ENCODE measurements around the gene ATRIP. TPM values are rescaled to one million over a fixed set of nuclear protein-coding genes. Genes with fewer than 3 reads are reported as not detected.
"Not testable (repeated sequence)": the region's sequence is repeated elsewhere in the genome, so short reads cannot be mapped to it uniquely, and the experiment has no call there.

ATRIP gene
- total and polyA plus RNA-seq, 8 donors, result 2.0 to 4.8 (median 3.0) TPM

DNA sequence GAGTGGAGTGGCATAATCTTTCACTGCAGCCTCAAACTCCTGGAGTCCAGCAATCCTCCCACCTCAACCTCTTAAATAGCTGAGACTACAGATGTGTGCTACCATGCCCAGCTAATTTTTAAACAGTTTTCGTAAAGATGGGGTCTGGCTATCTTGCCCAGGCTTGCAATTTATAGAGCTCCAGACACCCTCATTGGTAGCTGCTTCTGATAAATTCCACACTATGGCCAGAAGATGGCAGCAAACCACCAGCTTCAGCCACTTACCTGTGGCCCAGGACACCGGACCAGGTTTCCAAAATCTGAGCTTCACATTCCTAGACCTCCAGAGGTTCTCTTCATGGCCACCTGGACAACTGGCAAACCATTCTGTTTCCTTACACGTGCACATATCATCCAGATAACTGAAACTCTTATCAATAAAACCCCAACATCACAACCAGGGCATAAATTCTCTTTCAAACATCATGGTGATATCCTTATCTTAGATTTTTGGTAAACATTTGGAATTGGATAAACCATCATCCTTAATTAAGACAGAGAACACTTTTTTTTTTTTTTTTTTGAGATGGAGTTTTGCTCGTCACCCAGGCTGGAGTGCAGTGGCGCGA is 45.6 kb upstream of the ATRIP start:
- FAIRE-seq, result no peak
- Histone ChIP-seq H3K27me3 (no peaks in the 10 kb centered on the region), H3K4me1 (peaks cover 5 to 11% (median 11%) of the 10 kb centered on the region in 3 donors), H3K4me3 (no peak overlapping the region), H3K27ac (no peak overlapping the region), H3K9me3 (no peaks in the 10 kb centered on the region), H3K36me3 (peaks cover 0 to 19% (median 0%) of the 10 kb centered on the region in 3 donors)
- TF ChIP-seq, protein P1, sequence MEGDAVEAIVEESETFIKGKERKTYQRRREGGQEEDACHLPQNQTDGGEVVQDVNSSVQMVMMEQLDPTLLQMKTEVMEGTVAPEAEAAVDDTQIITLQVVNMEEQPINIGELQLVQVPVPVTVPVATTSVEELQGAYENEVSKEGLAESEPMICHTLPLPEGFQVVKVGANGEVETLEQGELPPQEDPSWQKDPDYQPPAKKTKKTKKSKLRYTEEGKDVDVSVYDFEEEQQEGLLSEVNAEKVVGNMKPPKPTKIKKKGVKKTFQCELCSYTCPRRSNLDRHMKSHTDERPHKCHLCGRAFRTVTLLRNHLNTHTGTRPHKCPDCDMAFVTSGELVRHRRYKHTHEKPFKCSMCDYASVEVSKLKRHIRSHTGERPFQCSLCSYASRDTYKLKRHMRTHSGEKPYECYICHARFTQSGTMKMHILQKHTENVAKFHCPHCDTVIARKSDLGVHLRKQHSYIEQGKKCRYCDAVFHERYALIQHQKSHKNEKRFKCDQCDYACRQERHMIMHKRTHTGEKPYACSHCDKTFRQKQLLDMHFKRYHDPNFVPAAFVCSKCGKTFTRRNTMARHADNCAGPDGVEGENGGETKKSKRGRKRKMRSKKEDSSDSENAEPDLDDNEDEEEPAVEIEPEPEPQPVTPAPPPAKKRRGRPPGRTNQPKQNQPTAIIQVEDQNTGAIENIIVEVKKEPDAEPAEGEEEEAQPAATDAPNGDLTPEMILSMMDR (IDR thresholded peaks at IDR 0.05), result peak; percentile 68 to 80 (median 72)
- DNase-seq, result peak in 4 of 6 donors; percentile 50 to 71 (median 59)
- WGBS, 2 donors, result 50 to 52% methylated on average over 6 of the region's 6 CpGs
- peak; percentile 70 to 81 (median 77) for ATAC-seq
- intact Hi-C loops (cut with DNase I), result loop anchor here in 2 of 3 donors (5.0 kb wide), 1 partner anchor 36 kb away; no protein-coding TSS in a partner anchor

DNA sequence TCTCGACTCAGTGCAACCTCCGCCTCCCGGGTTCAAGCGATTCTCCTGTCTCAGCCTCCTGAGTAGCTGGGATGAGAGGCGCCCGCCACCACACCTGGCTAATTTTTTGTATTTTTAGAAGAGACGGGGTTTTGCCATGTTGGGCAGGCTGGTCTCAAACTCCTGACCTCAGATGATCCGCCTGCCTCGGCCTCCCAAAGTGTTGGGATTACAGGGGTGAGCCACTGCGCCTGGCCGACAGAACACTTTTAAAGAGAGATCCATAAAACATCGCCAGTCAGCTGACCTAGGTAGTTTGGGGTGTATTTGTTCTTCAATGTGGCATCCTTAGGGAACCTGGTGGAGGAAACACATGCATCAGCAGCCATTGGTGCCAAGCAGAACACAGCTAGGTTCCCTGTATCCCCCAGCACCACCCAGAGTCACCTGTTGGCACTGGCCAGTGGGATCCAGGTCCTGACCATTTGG is 45.1 kb upstream of the ATRIP start:
- intact Hi-C loops (cut with DNase I), result loop anchor here in 2 of 3 donors (5.0 kb wide), 1 partner anchor 36 kb away; no protein-coding TSS in a partner anchor
- not testable (repeated sequence) for H3K27me3 ChIP-seq, FAIRE-seq, H3K9me3 ChIP-seq, H3K4me3 ChIP-seq, ATAC-seq
- H3K27ac ChIP-seq, result peak overlapping the region in 1 of 4 donors; percentile 31
- H3K4me1 ChIP-seq, result peaks cover 5 to 11% (median 11%) of the 10 kb centered on the region in 3 donors
- peaks cover 0 to 22% (median 0%) of the 10 kb centered on the region in 3 donors for H3K36me3 ChIP-seq
- WGBS, 2 donors, result 81 to 86% methylated on average over 12 of the region's 12 CpGs
- DNase-seq, result peak in 2 of 6 donors; percentile 12 to 15

DNA sequence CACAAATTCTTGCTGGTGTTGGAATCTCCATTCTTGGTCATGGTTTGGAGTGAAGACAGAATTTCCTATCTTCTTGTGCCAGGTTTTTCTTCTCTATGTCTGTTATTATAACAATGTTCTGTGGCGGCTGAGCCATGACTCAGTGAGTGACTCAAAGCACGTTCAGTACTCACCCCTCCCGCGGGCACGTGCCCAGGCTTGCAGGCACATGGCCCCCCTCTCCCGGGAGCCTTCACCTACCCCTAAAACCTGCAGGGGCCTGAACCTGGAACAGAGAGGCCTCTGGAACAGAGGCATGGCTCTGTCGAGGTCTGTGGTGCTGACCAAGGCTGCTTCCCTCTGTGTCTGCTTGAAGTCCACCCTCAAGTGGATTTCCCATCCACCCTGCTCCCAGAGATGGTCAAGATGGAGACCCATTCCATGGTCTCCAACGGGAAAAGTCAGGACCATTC is 44.2 kb upstream of the ATRIP start:
- H3K4me3 ChIP-seq, result no peak overlapping the region
- H3K36me3 ChIP-seq, result peaks cover 0 to 28% (median 0%) of the 10 kb centered on the region in 3 donors
- intact Hi-C loops (cut with DNase I), result loop anchor here in 2 of 3 donors (5.0 kb wide), 1 partner anchor 35 kb away; no protein-coding TSS in a partner anchor
- H3K27me3 ChIP-seq, result no peaks in the 10 kb centered on the region
- peak overlapping the region in 3 of 4 donors; percentile 4 to 46 (median 42) for H3K27ac ChIP-seq
- peaks cover 5 to 11% (median 11%) of the 10 kb centered on the region in 3 donors for H3K4me1 ChIP-seq
- H3K9me3 ChIP-seq, result no peaks in the 10 kb centered on the region
- WGBS, 2 donors, result 22 to 44% methylated on average over 8 of the region's 8 CpGs
- TF ChIP-seq, protein P1 (IDR thresholded peaks at IDR 0.05), result no peak
- ATAC-seq (peak in 3 of 4 donors; percentile 3 to 35 (median 18)), DNase-seq (peak; percentile 47 to 70 (median 60)), FAIRE-seq (peak; percentile 47)

DNA sequence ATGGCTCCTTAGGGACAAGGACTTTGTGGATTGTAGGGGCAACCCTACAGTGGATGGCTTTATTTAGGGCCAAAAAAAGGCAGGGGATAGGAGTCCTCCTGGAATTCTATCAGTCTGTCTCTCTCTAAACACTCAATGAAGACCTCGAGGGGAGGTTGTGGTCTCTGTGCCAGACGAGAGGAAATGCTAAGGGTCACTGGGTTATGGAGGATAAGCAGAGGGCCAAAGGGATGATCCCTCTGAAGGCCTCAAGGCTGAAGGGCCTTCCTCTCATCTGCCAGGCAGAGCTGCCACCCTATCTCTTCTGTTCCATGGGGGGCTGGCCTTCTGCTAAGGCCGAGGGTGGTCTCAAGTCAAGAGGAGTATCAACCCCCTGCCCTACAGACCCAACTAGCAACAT is 43.6 kb upstream of the ATRIP start:
- no peaks in the 10 kb centered on the region for H3K27me3 ChIP-seq
- DNase-seq (peak in 2 of 6 donors; percentile 13 to 16), FAIRE-seq (no peak), ATAC-seq (no peak)
- peaks cover 0 to 28% (median 0%) of the 10 kb centered on the region in 3 donors for H3K36me3 ChIP-seq
- no peaks in the 10 kb centered on the region for H3K9me3 ChIP-seq
- TF ChIP-seq, protein P1 (IDR thresholded peaks at IDR 0.05), result no peak
- H3K4me3 ChIP-seq, result no peak overlapping the region
- peaks cover 5 to 11% (median 11%) of the 10 kb centered on the region in 3 donors for H3K4me1 ChIP-seq
- intact Hi-C loops (cut with DNase I), result loop anchor here in 2 of 3 donors (5.0 kb wide), 1 partner anchor 34 kb away; no protein-coding TSS in a partner anchor
- 57 to 66% methylated on average over 3 of the region's 3 CpGs for WGBS, 2 donors
- peak overlapping the region in 2 of 4 donors; percentile 4 to 42 for H3K27ac ChIP-seq

DNA sequence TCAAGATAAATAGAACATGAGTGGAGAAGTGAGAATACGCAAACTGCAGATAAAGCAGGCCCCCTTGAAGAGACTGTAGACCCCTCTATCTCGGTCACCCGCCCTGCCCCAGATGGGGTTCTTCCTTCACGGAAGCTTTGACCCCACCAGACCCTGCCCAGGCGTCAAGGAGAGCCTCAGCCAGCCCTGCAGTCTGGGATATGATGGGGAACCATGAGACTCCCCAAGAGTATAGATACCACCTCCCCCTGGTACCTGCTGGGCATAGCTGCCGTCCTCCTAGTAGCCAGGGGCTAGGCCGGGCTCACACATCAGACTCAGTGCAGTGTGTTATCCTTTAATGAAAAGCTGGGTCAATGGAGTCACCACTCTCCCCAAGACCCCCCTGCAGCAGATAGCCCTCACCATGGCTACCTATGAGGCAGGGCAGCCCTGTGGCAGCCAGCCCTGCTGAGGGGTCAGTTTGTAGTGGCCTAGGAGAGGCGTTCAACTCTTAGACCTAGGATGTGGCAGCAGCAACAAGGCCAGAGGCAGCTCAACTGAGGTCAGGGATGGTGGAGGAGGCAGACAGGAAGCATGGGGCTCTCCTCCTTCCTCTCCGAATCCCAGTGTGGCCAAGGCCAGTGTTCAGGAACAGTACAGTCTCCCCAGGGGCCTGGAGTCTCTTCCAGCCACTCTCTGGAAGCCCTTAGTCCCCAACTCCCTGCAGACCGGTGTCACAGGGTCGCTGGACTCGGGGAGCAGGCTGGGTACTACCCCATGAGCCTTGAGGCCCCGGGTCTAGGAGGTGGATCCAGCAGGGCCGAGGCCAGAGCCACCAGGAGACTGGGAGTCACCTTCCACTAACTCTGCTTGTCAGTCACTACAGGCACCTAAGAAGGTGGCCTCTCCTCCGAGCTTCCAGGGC is 42.8 kb upstream of the ATRIP start:
- no peak for FAIRE-seq
- WGBS, 2 donors, result 77 to 83% methylated on average over 15 of the region's 15 CpGs
- Histone ChIP-seq H3K36me3 (peaks cover 0 to 30% (median 0%) of the 10 kb centered on the region in 3 donors), H3K27me3 (no peaks in the 10 kb centered on the region), H3K27ac (no peak overlapping the region), H3K9me3 (no peaks in the 10 kb centered on the region), H3K4me1 (peaks cover 4 to 11% (median 11%) of the 10 kb centered on the region in 3 donors), H3K4me3 (no peak overlapping the region)
- intact Hi-C loops (cut with DNase I), result loop anchor here in 2 of 3 donors (5.0 kb wide), 1 partner anchor 34 kb away; no protein-coding TSS in a partner anchor
- TF ChIP-seq, protein P1 (IDR thresholded peaks at IDR 0.05), result no peak
- peak; percentile 2 to 58 (median 20) for DNase-seq
- ATAC-seq, result no peak

All from pancreas (tissue), 10 donors.